ENCODE results near the gene NEB. TPM values are rescaled to one million over a fixed set of nuclear protein-coding genes. Genes with fewer than 3 reads are reported as not detected.

Gene NEB
- polyA plus RNA-seq, 1 experiment: 0.14 TPM

DNA sequence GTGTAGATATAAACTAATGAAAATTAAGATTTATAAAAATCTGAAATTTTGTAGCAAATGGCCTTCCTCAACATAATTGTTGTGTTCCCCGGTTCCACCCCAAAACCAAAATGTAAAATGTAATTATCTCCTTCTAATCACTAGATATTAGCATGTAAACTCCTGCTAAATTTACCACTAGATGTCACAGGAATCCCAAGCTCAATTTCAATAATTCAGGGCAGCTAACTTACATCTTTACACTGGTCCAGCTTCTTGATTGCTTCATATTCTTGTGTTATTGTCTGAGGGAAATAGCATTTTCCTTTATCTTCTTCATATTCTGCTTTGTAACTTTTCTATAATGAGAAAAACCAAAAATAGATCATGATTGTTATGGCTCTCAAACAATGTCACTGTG is 42.6 kb downstream of the NEB start:
- DNase-seq (ENCODE audit: low read depth, low spot score): no peak
- POLR2A ChIA-PET: no interaction called here
- H3K27me3 ChIP-seq (ENCODE audit: control insufficient read depth, insufficient read depth, low read length): no peaks in the 10 kb centered on the region
- H3K4me3 ChIP-seq (ENCODE audit: low read depth, low read length): no peak overlapping the region
- H3K9me3 ChIP-seq (ENCODE audit: control insufficient read depth, insufficient read depth, low read length): no peaks in the 10 kb centered on the region
- no peak overlapping the region for H3K27ac ChIP-seq (ENCODE audit: low read depth, low read length)
- CTCF ChIA-PET: no interaction called here
- no peak for TF ChIP-seq CTCF (IDR thresholded peaks at IDR 0.05; ENCODE audit: low read depth, low read length)

- Histone ChIP-seq H3K27ac (ENCODE audit: low read depth, low read length) (no peak overlapping the region), H3K27me3 (ENCODE audit: control insufficient read depth, insufficient read depth, low read length) (no peaks in the 10 kb centered on the region), H3K4me3 (ENCODE audit: low read depth, low read length) (no peak overlapping the region), H3K9me3 (ENCODE audit: control insufficient read depth, insufficient read depth, low read length) (no peaks in the 10 kb centered on the region)
- DNase-seq (ENCODE audit: low read depth, low spot score): no peak
- CTCF ChIA-PET: no interaction called here
- POLR2A ChIA-PET: no interaction called here
- TF ChIP-seq CTCF (IDR thresholded peaks at IDR 0.05; ENCODE audit: low read depth, low read length): no peak
Measured at GRCh38 chr2:151688719-151689118, 45.6 kb downstream of the NEB start.

- ChIA-PET CTCF (no interaction called here), POLR2A (no interaction called here)
- Histone ChIP-seq H3K9me3 (ENCODE audit: control insufficient read depth, insufficient read depth, low read length) (no peaks in the 10 kb centered on the region), H3K27ac (ENCODE audit: low read depth, low read length) (no peak overlapping the region), H3K27me3 (ENCODE audit: control insufficient read depth, insufficient read depth, low read length) (no peaks in the 10 kb centered on the region), H3K4me3 (ENCODE audit: low read depth, low read length) (no peak overlapping the region)
- no peak for DNase-seq (ENCODE audit: low read depth, low spot score)
- TF ChIP-seq CTCF (IDR thresholded peaks at IDR 0.05; ENCODE audit: low read depth, low read length): no peak
Measured at GRCh38 chr2:151682459-151683003, 51.7 kb downstream of the NEB start.

DNA sequence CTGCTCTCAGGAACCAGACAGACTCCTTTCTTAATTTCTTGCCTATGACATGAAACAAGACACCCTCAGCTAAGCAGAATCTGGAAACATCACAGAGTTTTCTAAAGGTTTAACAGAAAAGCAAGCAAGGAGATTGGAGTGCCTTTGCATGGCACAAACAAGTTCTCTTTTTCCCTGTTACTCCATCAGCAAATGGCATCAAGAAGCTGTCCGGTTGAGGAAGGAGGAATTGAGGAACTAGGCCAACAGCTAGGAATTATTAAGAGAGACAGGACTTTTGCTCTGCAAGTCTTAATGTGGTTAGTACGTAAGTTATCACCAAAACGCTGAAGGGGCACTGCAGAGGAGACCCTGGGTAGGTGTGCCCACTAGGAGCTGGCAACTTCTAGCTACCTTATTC is 53.2 kb downstream of the NEB start:
- no peak for DNase-seq (ENCODE audit: low read depth, low spot score)
- POLR2A ChIA-PET: no interaction called here
- CTCF ChIA-PET: no interaction called here

GRCh38 chr2:151679994-151680393 is 54.3 kb downstream of the NEB start:
- no peak for TF ChIP-seq CTCF (IDR thresholded peaks at IDR 0.05; ENCODE audit: low read depth, low read length)
- ChIA-PET CTCF (no interaction called here), POLR2A (no interaction called here)
- DNase-seq (ENCODE audit: low read depth, low spot score): no peak
- Histone ChIP-seq H3K27me3 (ENCODE audit: control insufficient read depth, insufficient read depth, low read length) (peaks cover 3% of the 10 kb centered on the region), H3K4me3 (ENCODE audit: low read depth, low read length) (no peak overlapping the region), H3K27ac (ENCODE audit: low read depth, low read length) (no peak overlapping the region), H3K9me3 (ENCODE audit: control insufficient read depth, insufficient read depth, low read length) (no peaks in the 10 kb centered on the region)

More for the DNA sequence above, 53.2 kb downstream of the NEB start:
- TF ChIP-seq CTCF (IDR thresholded peaks at IDR 0.05; ENCODE audit: low read depth, low read length): no peak
- Histone ChIP-seq H3K27ac (ENCODE audit: low read depth, low read length) (no peak overlapping the region), H3K4me3 (ENCODE audit: low read depth, low read length) (no peak overlapping the region), H3K9me3 (ENCODE audit: control insufficient read depth, insufficient read depth, low read length) (no peaks in the 10 kb centered on the region), H3K27me3 (ENCODE audit: control insufficient read depth, insufficient read depth, low read length) (peaks cover 3% of the 10 kb centered on the region)

Data from AG04450 (cell line).